Measurements from ENCODE around the gene CFAP46.

DNA sequence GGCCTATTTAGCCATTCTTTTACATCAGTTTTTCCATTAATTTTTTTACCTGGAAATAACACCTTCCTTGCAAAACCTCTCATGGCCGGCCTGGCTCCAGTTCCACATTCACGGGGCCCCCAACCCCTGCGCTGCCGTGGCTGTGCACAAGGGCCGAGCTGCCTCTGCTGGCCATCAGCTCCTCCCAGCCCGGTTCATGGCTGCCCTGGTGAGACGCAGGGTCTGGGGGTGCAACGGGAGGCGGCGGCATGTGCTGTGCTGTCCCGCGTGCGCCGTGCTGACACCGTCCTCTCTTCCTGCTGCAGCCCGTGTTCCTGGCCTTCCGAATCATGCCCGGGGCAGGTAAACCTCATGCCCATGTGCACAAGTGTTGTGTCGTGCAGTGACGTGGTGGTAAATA lies 160.8 kb downstream of the CFAP46 start:
- TF ChIP-seq, protein P1, sequence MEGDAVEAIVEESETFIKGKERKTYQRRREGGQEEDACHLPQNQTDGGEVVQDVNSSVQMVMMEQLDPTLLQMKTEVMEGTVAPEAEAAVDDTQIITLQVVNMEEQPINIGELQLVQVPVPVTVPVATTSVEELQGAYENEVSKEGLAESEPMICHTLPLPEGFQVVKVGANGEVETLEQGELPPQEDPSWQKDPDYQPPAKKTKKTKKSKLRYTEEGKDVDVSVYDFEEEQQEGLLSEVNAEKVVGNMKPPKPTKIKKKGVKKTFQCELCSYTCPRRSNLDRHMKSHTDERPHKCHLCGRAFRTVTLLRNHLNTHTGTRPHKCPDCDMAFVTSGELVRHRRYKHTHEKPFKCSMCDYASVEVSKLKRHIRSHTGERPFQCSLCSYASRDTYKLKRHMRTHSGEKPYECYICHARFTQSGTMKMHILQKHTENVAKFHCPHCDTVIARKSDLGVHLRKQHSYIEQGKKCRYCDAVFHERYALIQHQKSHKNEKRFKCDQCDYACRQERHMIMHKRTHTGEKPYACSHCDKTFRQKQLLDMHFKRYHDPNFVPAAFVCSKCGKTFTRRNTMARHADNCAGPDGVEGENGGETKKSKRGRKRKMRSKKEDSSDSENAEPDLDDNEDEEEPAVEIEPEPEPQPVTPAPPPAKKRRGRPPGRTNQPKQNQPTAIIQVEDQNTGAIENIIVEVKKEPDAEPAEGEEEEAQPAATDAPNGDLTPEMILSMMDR (IDR thresholded peaks at IDR 0.05): no peak
- no peak for TF ChIP-seq POLR2A (IDR thresholded peaks at IDR 0.05)

All from Peyer's patch (tissue), 4 donors.